ENCODE measurements around the gene ZNF532.
"Not testable (repeated sequence)": the region's sequence is repeated elsewhere in the genome, so short reads cannot be mapped to it uniquely, and the experiment has no call there.

Gene ZNF532

GRCh38 chr18:58850786-58851469 lies 13.7 kb upstream of the ZNF532 start:
- DNase-seq (ENCODE audit: low spot score): no peak

GRCh38 chr18:58851856-58852255 lies 12.8 kb upstream of the ZNF532 start:
- no peak for DNase-seq (ENCODE audit: low spot score)

- no peak for DNase-seq (ENCODE audit: low spot score)
Observed at GRCh38 chr18:58852629-58853028, 12.0 kb upstream of the ZNF532 start.

GRCh38 chr18:58853561-58853960 lies 11.1 kb upstream of the ZNF532 start:
- no peak for DNase-seq (ENCODE audit: low spot score)

- not testable (repeated sequence) for DNase-seq (ENCODE audit: low spot score)
Observed at GRCh38 chr18:58855521-58855920, 9.2 kb upstream of the ZNF532 start.

- no peak for DNase-seq (ENCODE audit: low spot score)
Observed at GRCh38 chr18:58856881-58857280, 7.8 kb upstream of the ZNF532 start.

GRCh38 chr18:58858591-58859468 lies 5.8 kb upstream of the ZNF532 start:
- no peak for DNase-seq (ENCODE audit: low spot score)

- DNase-seq (ENCODE audit: low spot score): no peak
Observed at GRCh38 chr18:58859907-58860306, 4.8 kb upstream of the ZNF532 start.

GRCh38 chr18:58860747-58861231 lies 3.9 kb upstream of the ZNF532 start:
- no peak for DNase-seq (ENCODE audit: low spot score)

- DNase-seq (ENCODE audit: low spot score): no peak
Observed at GRCh38 chr18:58861353-58861752, 3.3 kb upstream of the ZNF532 start.

- DNase-seq (ENCODE audit: low spot score): no peak
Observed at GRCh38 chr18:58861861-58862301, 2.8 kb upstream of the ZNF532 start.

GRCh38 chr18:58862356-58862755 lies 2.3 kb upstream of the ZNF532 start:
- DNase-seq (ENCODE audit: low spot score): no peak

- DNase-seq (ENCODE audit: low spot score): no peak
Observed at GRCh38 chr18:58862851-58863538, 1.7 kb upstream of the ZNF532 start.

GRCh38 chr18:58863539-58864145 lies 1.0 kb upstream of the ZNF532 start:
- DNase-seq (ENCODE audit: low spot score): no peak

GRCh38 chr18:58865033-58865590 lies 435 bp downstream of the ZNF532 start:
- DNase-seq (ENCODE audit: low spot score): no peak

GRCh38 chr18:58865701-58866065 lies 1.0 kb downstream of the ZNF532 start:
- no peak for DNase-seq (ENCODE audit: low spot score)

GRCh38 chr18:58866066-58866772 lies 1.5 kb downstream of the ZNF532 start:
- DNase-seq (ENCODE audit: low spot score): no peak

- no peak for DNase-seq (ENCODE audit: low spot score)
Observed at GRCh38 chr18:58866773-58867150, 2.1 kb downstream of the ZNF532 start.

GRCh38 chr18:58867281-58867961 lies 2.7 kb downstream of the ZNF532 start:
- no peak for DNase-seq (ENCODE audit: low spot score)

GRCh38 chr18:58868440-58868839 lies 3.8 kb downstream of the ZNF532 start:
- no peak for DNase-seq (ENCODE audit: low spot score)

- DNase-seq (ENCODE audit: low spot score): no peak
Observed at GRCh38 chr18:58870130-58870529, 5.5 kb downstream of the ZNF532 start.
